Transverse colon (tissue), 4 donors: ENCODE data around the gene METTL21C. TPM values are rescaled to one million over a fixed set of nuclear protein-coding genes. Genes with fewer than 3 reads are reported as not detected.

Source experiments
- DNase-seq: peaks from one replicate; pipeline ENCODE4 v3.0.0-alpha.2; 2019
- H3K27ac ChIP-seq, 4 donors: fragments of 200-600 bp; sonication (generic); 2 replicates each; pipeline ENCODE4 v1.5.1; 2016 to 2018; ENCODE audit warnings: inconsistent platforms in 4 of 4
- H3K27me3 ChIP-seq: fragments of 200-600 bp; sonication (generic); 2 replicates; pipeline ENCODE4 v1.5.1; 2017; ENCODE audit warnings: inconsistent platforms
- H3K36me3 ChIP-seq, 4 donors: fragments of 200-600 bp; sonication (generic); 2 replicates each; pipeline ENCODE4 v1.5.1; 2017 to 2019; ENCODE audit warnings: inconsistent platforms in 4 of 4
- H3K4me1 ChIP-seq, 4 donors: fragments of 200-600 bp; sonication (generic); 2 replicates each; pipeline ENCODE4 v1.5.1; 2017 to 2020; ENCODE audit warnings: inconsistent platforms in 4 of 4
- H3K4me3 ChIP-seq, 4 donors: fragments of 200-600 bp; sonication (generic); 1 replicate in 1 of 4; 2 replicates in 3 of 4; pipeline versions ENCODE4 v1.5.1 to v1.6.1; 2017 to 2019; ENCODE audit warnings: inconsistent platforms in 4 of 4
- H3K9me3 ChIP-seq, 2 donors: fragments of 200-600 bp; sonication (generic); 2 replicates each; pipeline ENCODE4 v1.5.1; 2017 to 2019; ENCODE audit warnings: inconsistent platforms in 2 of 2
- EP300 ChIP-seq: sonication (generic); formaldehyde crosslinking; IDR thresholded peaks from one replicate; pipeline ENCODE4 v1.6.1; 2017; ENCODE audit warnings: antibody characterized with exemption, low read depth
- POLR2A ChIP-seq: fragments of 450-650 bp; IDR thresholded peaks from one replicate; pipeline ENCODE4 v1.6.1; 2016; ENCODE audit warnings: antibody characterized with exemption, mild to moderate bottlenecking, moderate library complexity
- POLR2AphosphoS5 ChIP-seq, 3 donors: sonication (generic); formaldehyde crosslinking; IDR thresholded peaks; one replicate each; pipeline ENCODE4 v1.6.1; 2016; ENCODE audit warnings: antibody characterized with exemption in 3 of 3
- WGBS, 2 donors: methylation state at CpG; one replicate each; pipeline ENCODE4 v1.1.5; 2018; ENCODE audit warnings: low coverage in 1 of 2; 5-methylcytosine and 5-hydroxymethylcytosine counted together
- in situ Hi-C, 4 donors: fragments of 200-750 bp; cut with MboI; loops; one replicate each; pipeline versions ENCODE4 v1.15.0 to v1.15.1; 2017; ENCODE audit warnings: low sequenced_read_pairs in 3 of 4, low pct_ligation_motif_present in 1 of 4, low pct_unique_long_range_greater_than_20kb in 1 of 4
- intact Hi-C: fragments of 100-400 bp; cut with DNase I; formaldehyde crosslinking; loops from one replicate; pipeline ENCODE4 v1.15.1; 2023; ENCODE audit warnings: low total_unique reads
- total RNA-seq, 4 donors: library from RNA; depleted of rRNA; stranded (reverse); fragments of >200 nt; gene quantifications; one replicate each; pipeline ENCODE4 v1.1.0, GENCODE V29; 2016
- TF ChIP-seq, protein P1 (sequence below), 5 experiments: fragments of 200-600 bp in 3 of 5; fragments of 450-650 bp in 2 of 5; sonication (generic) in 3 of 5; IDR thresholded peaks; 1 replicate in 2 of 5; 2 replicates in 3 of 5; pipeline ENCODE4 v1.5.1; 2016 to 2017; ENCODE audit warnings: antibody characterized with exemption in 5 of 5, inconsistent platforms in 3 of 5, mild to moderate bottlenecking in 2 of 5, moderate library complexity in 1 of 5

Gene METTL21C
- total RNA-seq, 4 donors from 2014 or later: not detected

DNA sequence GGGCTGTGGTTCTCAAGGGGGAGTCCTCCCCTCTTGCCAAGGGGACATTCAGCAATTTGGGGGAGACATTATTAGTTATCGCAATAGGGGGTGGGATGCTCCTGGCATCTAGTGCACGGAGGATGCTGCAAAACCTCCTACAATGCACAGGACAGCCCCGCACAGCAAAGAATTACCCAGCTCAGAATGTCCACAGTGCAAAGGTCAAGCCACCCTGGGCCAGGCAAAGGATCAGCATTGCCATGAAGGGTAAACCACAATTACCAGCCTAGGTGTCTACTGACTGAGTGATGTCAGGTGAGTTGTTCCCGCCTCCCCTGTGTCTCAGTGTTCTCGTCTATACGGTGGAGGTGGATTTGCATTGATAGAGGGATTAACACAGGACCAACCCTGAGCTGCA lies 2.4 kb upstream of the METTL21C start:
- intact Hi-C loops: no loop called here
- Histone ChIP-seq H3K27ac (no peak overlapping the region), H3K9me3 (peaks cover 0 to 3% of the 10 kb centered on the region in 2 donors), H3K36me3 (no peaks in the 10 kb centered on the region), H3K27me3 (peaks cover 21% of the 10 kb centered on the region), H3K4me1 (no peaks in the 10 kb centered on the region), H3K4me3 (no peak overlapping the region)
- no peak for DNase-seq
- in situ Hi-C loops: no loop called here
- 83 to 89% methylated on average over 2 to 6 of the region's 6 CpGs for WGBS, 2 donors
- TF ChIP-seq POLR2A (no peak), EP300 (no peak), POLR2AphosphoS5 (IDR thresholded peaks at IDR 0.05) (no peak)
- TF ChIP-seq, protein P1, sequence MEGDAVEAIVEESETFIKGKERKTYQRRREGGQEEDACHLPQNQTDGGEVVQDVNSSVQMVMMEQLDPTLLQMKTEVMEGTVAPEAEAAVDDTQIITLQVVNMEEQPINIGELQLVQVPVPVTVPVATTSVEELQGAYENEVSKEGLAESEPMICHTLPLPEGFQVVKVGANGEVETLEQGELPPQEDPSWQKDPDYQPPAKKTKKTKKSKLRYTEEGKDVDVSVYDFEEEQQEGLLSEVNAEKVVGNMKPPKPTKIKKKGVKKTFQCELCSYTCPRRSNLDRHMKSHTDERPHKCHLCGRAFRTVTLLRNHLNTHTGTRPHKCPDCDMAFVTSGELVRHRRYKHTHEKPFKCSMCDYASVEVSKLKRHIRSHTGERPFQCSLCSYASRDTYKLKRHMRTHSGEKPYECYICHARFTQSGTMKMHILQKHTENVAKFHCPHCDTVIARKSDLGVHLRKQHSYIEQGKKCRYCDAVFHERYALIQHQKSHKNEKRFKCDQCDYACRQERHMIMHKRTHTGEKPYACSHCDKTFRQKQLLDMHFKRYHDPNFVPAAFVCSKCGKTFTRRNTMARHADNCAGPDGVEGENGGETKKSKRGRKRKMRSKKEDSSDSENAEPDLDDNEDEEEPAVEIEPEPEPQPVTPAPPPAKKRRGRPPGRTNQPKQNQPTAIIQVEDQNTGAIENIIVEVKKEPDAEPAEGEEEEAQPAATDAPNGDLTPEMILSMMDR (IDR thresholded peaks at IDR 0.05): no peak

DNA sequence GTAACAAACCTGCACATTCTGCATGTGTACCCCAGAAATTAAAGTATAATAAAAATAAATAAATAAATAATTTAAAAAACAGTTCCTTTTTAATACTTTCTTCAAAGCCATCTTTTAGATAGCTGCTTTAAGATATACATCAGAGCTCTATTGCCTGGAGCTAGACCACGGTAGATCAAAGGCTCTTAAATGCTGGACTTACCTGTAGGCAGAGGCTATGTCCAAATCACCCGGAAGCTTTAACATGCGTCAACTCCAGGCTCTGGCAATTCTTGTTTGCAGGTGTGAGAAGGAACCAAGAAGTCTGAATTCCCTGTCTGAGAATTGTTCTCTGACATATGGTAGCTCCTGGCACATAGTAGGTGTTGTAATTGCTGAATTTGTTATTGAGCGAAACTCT lies 1.6 kb upstream of the METTL21C start:
- in situ Hi-C loops: no loop called here

DNA sequence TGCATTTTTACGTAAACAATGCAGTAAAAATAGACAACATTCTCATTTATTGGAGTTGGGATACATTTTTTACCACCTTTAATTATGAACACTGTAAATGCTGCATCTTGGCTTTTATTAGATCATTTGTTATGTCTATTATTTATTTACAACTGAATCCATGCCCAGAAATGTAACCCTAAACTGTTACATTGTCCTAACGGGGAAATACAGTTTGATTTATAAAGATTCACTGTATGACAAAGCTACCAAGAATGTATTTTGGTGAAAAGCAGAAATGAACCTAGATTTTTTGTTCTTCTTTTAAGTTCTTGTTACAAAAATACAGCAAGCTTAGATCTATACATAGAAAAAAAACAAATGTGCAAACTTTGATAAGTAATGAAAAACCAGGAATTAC lies 1.1 kb downstream of the METTL21C start:
- in situ Hi-C loops (no loop called here), intact Hi-C loops (no loop called here)
- H3K9me3 ChIP-seq: peaks cover 0 to 3% of the 10 kb centered on the region in 2 donors
- no peak for DNase-seq
- TF ChIP-seq, protein P1 (IDR thresholded peaks at IDR 0.05): no peak
- TF ChIP-seq EP300 (no peak), POLR2AphosphoS5 (IDR thresholded peaks at IDR 0.05) (no peak), POLR2A (no peak)
- H3K27me3 ChIP-seq: peaks cover 42% of the 10 kb centered on the region
- H3K4me3 ChIP-seq: no peak overlapping the region
- H3K4me1 ChIP-seq: no peaks in the 10 kb centered on the region
- 54 to 63% methylated on average over 2 of the region's 2 CpGs for WGBS, 2 donors
- no peaks in the 10 kb centered on the region for H3K36me3 ChIP-seq
- no peak overlapping the region for H3K27ac ChIP-seq

More for the DNA sequence above, 1.6 kb upstream of the METTL21C start:
- 57 to 88% methylated on average over 1 to 4 of the region's 4 CpGs for WGBS, 2 donors
- peaks cover 0 to 3% of the 10 kb centered on the region in 2 donors for H3K9me3 ChIP-seq
- no peak overlapping the region for H3K27ac ChIP-seq
- no peaks in the 10 kb centered on the region for H3K4me1 ChIP-seq
- intact Hi-C loops: no loop called here
- no peak overlapping the region for H3K4me3 ChIP-seq
- TF ChIP-seq, protein P1 (IDR thresholded peaks at IDR 0.05): no peak
- H3K27me3 ChIP-seq: peaks cover 29% of the 10 kb centered on the region
- no peak for DNase-seq
- H3K36me3 ChIP-seq: no peaks in the 10 kb centered on the region

DNA sequence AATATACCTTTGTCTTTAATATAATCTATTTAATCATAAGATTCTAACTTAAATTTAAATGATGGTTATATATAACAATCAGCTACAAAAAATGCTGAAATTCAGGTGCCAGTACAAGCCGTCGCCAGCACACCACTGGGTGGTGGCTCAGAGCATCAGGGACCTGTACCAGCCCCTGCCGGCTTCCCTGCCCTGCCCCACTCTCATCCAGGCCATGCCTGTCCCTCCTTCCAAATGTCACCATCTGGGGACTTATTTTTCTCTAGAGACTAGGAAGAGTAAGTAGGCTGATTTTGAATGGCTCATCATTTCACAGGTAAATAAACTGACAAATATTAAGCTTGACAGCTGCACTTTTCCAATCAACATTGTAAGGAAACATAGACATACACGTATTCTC lies 1.6 kb downstream of the METTL21C start:
- intact Hi-C loops (no loop called here), in situ Hi-C loops (no loop called here)
- Histone ChIP-seq H3K9me3 (no peaks in the 10 kb centered on the region), H3K36me3 (no peaks in the 10 kb centered on the region), H3K27me3 (peaks cover 42% of the 10 kb centered on the region), H3K4me3 (no peak overlapping the region), H3K27ac (no peak overlapping the region), H3K4me1 (no peaks in the 10 kb centered on the region)
- no peak for DNase-seq
- TF ChIP-seq EP300 (no peak), POLR2A (no peak), POLR2AphosphoS5 (IDR thresholded peaks at IDR 0.05) (no peak)
- TF ChIP-seq, protein P1 (IDR thresholded peaks at IDR 0.05): no peak
- 80 to 87% methylated on average over 3 to 4 of the region's 4 CpGs for WGBS, 2 donors
